GM18873 (cell line): ENCODE data around the gene AHRR.
"Not testable (repeated sequence)": the region's sequence is repeated elsewhere in the genome, so short reads cannot be mapped to it uniquely, and the experiment has no call there.

Source experiments
- ATAC-seq: cut with Tn5 transposase; IDR thresholded peaks from one replicate; pipeline ENCODE4 v1.9.1; 2021; ENCODE audit warnings: mild to moderate bottlenecking, moderate library complexity, moderate number of reproducible peaks; ENCODE audit not compliant: unreplicated experiment, low FRiP score

AHRR gene

GRCh38 chr5:405421-405820, 83.9 kb downstream of the AHRR start:
- ATAC-seq = no peak

- no peak for ATAC-seq
Observed at GRCh38 chr5:406041-406440, 84.5 kb downstream of the AHRR start.

- ATAC-seq = no peak
Observed at GRCh38 chr5:407051-407450, 85.5 kb downstream of the AHRR start.

GRCh38 chr5:407801-408268, 86.3 kb downstream of the AHRR start:
- no peak for ATAC-seq

- ATAC-seq = no peak
Observed at GRCh38 chr5:410911-411517, 89.5 kb downstream of the AHRR start.

- ATAC-seq = no peak
Observed at GRCh38 chr5:411728-412127, 90.2 kb downstream of the AHRR start.

GRCh38 chr5:414991-415927, 93.7 kb downstream of the AHRR start:
- not testable (repeated sequence) for ATAC-seq

GRCh38 chr5:415928-416635, 94.6 kb downstream of the AHRR start:
- no peak for ATAC-seq

GRCh38 chr5:416636-416960, 95.1 kb downstream of the AHRR start:
- ATAC-seq = no peak

- ATAC-seq = no peak
Observed at GRCh38 chr5:417301-418161, 96.0 kb downstream of the AHRR start.

- no peak for ATAC-seq
Observed at GRCh38 chr5:418162-419121, 96.9 kb downstream of the AHRR start.

GRCh38 chr5:419970-420369, 98.5 kb downstream of the AHRR start:
- no peak for ATAC-seq

- no peak for ATAC-seq
Observed at GRCh38 chr5:420632-421286, 99.2 kb downstream of the AHRR start.

GRCh38 chr5:421287-421880, 99.9 kb downstream of the AHRR start:
- ATAC-seq = no peak

- no peak for ATAC-seq
Observed at GRCh38 chr5:421901-422300, 100.4 kb downstream of the AHRR start.

- ATAC-seq = no peak
Observed at GRCh38 chr5:422323-423232, 101.1 kb downstream of the AHRR start.

- ATAC-seq = no peak
Observed at GRCh38 chr5:423233-423565, 101.7 kb downstream of the AHRR start.
